AG04450 (cell line): ENCODE measurements around the gene MIB2. TPM values are rescaled to one million over a fixed set of nuclear protein-coding genes. Genes with fewer than 3 reads are reported as not detected.

Source experiments
- CTCF ChIA-PET: fragments of 300-600, 350-600 bp; formaldehyde crosslinking; extraction: SDS; loops from one replicate; lab custom pipeline; 2022; ENCODE audit warnings: antibody characterized with exemption, inconsistent platforms; lab: Charles Lee
- POLR2A ChIA-PET: fragments of 350-600 bp; formaldehyde crosslinking; extraction: SDS; loops from one replicate; lab custom pipeline; 2021; ENCODE audit warnings: antibody characterized with exemption, inconsistent platforms; lab: Yijun Ruan, JAX
- DNase-seq: peaks from one replicate; pipeline ENCODE4 v3.0.0-alpha.2; 2011; ENCODE audit warnings: low read depth, low spot score
- H3K27ac ChIP-seq: one replicate; pipeline ENCODE4 v1.5.1; 2012; ENCODE audit warnings: low read depth, low read length, control low read depth
- H3K27me3 ChIP-seq: one replicate; pipeline ENCODE4 v1.6.0; 2012; ENCODE audit warnings: low read length; ENCODE audit not compliant: control insufficient read depth, insufficient read depth
- H3K4me3 ChIP-seq: 2 replicates; pipeline ENCODE4 v1.5.1; 2011; ENCODE audit warnings: mild to moderate bottlenecking, low read depth, low read length, control low read depth
- H3K9me3 ChIP-seq: 2 replicates; pipeline ENCODE4 v1.5.1; 2012; ENCODE audit warnings: low read length; ENCODE audit not compliant: control insufficient read depth, insufficient read depth
- CTCF ChIP-seq: IDR thresholded peaks from 2 replicates; pipeline ENCODE4 v1.5.1; 2011; ENCODE audit warnings: low read depth, low read length, control low read depth, inconsistent platforms
- polyA plus RNA-seq: library from polyadenylated mRNA; depleted of rRNA; stranded (reverse); fragments of >200 nt; gene quantifications from 2 replicates; pipeline ENCODE4 v1.2.3, GENCODE V29; 2011

Gene MIB2
- polyA plus RNA-seq, 1 experiment, result 9.4 TPM

DNA sequence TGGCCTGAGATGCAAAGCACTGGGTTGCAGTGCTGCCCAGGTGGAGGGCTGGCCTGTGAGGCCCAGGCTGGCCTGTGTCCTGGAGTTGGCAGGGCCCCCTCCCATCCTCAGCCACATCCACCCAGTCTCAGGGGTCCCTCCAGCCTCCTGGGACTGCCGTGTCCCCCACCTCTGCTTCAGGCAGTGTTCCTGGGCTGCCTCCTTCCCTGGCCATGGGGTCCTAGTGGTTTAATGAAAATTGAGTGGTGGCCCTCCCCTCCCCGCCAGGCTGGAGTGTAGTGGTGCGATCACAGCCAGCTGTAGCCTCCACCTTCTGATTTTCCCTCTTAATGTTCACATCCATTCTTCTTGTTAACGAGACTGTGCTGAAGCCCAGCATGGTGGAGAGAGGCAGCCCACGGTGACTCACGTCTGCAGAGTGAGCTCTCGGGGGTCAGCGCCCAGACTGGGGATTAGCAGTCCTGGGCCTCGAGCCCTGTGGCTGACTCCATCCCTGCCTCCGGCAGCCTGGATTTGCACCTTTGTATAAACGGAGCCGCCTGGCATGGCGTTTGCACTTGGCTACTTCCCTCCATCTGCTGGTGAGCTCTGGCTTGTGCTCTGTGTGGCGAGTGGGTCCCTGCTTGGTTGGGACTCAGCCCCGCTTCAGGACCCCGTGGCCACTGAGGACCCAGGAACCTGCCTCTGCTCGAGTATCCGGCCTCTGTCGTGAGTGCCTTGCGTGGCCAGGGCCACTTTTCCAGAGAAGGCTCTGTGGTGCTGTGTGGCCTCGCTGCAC, 6.9 kb downstream of the MIB2 start:
- CTCF ChIA-PET, result no interaction called here
- Histone ChIP-seq H3K27me3 (no peaks in the 10 kb centered on the region), H3K4me3 (no peak overlapping the region), H3K9me3 (no peaks in the 10 kb centered on the region; the same call in 1 of the 2 replicates), H3K27ac (no peak overlapping the region)
- POLR2A ChIA-PET, result no interaction called here
- TF ChIP-seq CTCF, result no peak
- no peak for DNase-seq

GRCh38 chr1:1622788-1623094, 7.4 kb downstream of the MIB2 start:
- Histone ChIP-seq H3K4me3 (no peak overlapping the region), H3K27me3 (no peaks in the 10 kb centered on the region), H3K27ac (no peak overlapping the region), H3K9me3 (no peaks in the 10 kb centered on the region; the same call in 1 of the 2 replicates)
- ChIA-PET POLR2A (no interaction called here), CTCF (no interaction called here)
- TF ChIP-seq CTCF, result no peak
- DNase-seq, result no peak

DNA sequence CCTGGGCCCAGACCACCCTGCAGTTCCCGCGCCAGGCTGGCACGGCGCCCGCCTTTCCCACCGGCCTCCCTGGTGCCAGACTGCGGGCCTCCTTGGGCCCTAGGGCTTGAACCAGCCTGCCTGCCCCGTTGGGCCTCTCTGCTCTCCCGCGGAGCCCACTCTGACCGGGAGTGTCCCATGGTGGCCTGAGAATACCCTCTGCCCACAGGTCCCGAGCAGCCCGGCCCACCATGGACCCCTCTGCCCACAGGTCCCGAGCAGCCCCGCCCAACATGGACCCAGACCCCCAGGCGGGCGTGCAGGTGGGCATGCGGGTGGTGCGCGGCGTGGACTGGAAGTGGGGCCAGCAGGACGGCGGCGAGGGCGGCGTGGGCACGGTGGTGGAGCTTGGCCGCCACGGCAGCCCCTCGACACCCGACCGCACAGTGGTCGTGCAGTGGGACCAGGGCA, 7.9 kb downstream of the MIB2 start:
- TF ChIP-seq CTCF, result no peak
- H3K27me3 ChIP-seq, result no peaks in the 10 kb centered on the region
- H3K4me3 ChIP-seq, result no peak overlapping the region
- no peaks in the 10 kb centered on the region; the same call in 1 of the 2 replicates for H3K9me3 ChIP-seq
- ChIA-PET CTCF (no interaction called here), POLR2A (no interaction called here)
- no peak overlapping the region for H3K27ac ChIP-seq
- no peak for DNase-seq

- no peak for TF ChIP-seq CTCF
- no peaks in the 10 kb centered on the region; the same call in 1 of the 2 replicates for H3K9me3 ChIP-seq
- ChIA-PET POLR2A (interaction anchor here (0.5 kb wide), 1 partner anchor 254 kb away, joined by 7 read pairs; no protein-coding TSS in a partner anchor), CTCF (no interaction called here)
- no peak overlapping the region for H3K4me3 ChIP-seq
- H3K27ac ChIP-seq, result no peak overlapping the region
- H3K27me3 ChIP-seq, result no peaks in the 10 kb centered on the region
- DNase-seq, result no peak
Measured at GRCh38 chr1:1623631-1624442, 8.5 kb downstream of the MIB2 start.
